UCSD-AML1 (cell line): ENCODE data around the gene PHACTR1.

Source experiments
- DNase-seq: peaks from one replicate; lab custom pipeline; 2025; ENCODE audit not compliant: unreplicated experiment; lab: John Stamatoyannopoulos, UW

PHACTR1 gene

GRCh38 chr6:12974551-12974950 is 258.0 kb downstream of the PHACTR1 start:
- DNase-seq = no peak

DNA sequence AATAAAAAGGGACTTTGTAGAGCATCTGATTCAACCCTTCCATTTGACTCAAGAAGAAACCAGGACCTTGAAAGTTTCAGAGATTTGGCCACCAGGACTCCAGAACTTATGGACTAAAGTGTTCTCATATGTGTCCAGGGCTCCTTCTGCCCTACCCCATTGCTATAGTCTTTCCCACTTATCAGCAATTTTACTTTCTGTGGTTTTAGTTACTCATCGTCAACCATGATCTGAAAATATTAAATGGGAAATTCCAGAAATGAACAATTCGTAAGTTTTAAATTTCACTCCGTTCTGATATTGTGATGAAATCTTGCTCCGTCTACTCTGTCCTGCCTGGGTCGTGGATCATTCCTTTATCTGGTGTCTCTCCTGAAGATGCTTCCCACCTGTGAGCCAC is 259.8 kb downstream of the PHACTR1 start:
- DNase-seq = no peak

- DNase-seq = no peak
Observed at GRCh38 chr6:12977206-12977605, 260.6 kb downstream of the PHACTR1 start.

GRCh38 chr6:12977806-12978205 is 261.2 kb downstream of the PHACTR1 start:
- no peak for DNase-seq

DNA sequence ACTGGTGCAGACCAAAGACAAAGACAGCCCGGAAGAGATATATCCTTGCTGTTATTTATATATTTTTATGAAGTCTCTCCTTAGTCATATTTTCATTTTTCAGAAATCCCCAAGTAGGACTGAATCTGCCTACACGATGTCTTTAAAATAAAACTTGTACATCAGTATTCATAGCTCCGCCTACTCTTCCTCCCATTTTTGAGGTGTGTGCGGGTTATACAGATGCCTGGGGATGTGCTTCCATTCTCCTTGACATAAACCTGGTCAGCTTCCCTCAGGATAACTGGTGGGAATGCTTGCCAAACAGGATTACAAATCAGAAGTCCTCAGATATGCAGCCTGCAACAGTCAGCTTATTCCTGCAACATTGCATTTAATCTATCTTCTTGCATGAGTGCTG is 264.2 kb downstream of the PHACTR1 start:
- DNase-seq = no peak

DNA sequence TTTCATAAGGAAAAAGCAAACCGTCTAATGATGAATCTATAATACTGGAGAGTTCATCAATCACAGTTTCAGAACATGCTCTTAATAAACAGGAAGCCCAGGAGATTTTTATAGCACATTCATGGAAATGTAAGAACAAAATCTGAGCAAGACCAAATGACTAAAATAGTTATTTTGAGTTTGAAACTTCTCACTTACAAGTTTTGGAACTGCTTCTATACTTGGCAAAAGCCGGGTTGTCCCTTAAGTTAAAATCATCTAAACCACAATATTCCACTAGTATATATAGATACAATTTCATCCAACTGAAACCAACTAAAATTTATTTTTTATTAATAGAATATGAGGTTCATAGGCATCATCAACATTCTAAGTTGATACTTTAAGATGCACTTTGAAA is 268.2 kb downstream of the PHACTR1 start:
- no peak for DNase-seq

GRCh38 chr6:12987783-12988182 is 271.2 kb downstream of the PHACTR1 start:
- no peak for DNase-seq

DNA sequence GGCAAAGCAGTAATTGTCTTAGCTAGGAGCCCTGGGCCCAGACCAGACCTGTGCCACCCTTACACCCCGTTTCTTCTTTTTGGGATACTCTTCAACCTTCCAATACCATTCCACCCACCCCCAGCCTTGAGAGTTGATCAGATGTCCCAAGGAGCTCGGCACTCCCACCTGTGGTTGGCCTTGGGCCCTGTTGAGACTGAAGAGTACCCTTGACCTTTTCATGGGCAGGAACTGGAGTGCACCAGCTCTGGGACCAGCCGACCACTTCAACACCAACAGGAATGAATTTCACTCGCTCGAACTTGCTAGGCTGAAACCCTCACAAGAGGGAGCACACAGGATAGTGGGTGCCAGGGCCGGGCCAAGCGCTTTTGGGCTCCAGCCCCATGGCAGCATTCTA is 273.6 kb downstream of the PHACTR1 start:
- no peak for DNase-seq

DNA sequence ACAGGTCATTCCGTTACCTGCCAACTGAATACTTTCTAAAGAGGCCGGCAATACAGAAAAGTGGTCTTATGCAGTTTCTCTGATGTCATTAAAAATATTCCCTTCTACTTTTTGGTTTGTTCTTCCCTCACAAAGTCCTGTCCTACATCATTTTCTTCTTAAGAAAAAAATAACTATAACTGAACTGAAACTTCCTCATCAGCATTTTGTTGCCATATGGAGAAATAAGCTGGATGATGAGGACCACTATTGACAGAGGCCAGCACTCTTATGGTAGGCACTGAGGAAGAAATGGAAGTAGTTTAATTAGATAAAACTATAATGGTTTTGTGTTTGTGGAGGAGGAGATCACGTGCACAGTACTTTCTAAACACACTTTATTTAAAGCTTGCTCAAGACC is 274.9 kb downstream of the PHACTR1 start:
- DNase-seq = no peak

DNA sequence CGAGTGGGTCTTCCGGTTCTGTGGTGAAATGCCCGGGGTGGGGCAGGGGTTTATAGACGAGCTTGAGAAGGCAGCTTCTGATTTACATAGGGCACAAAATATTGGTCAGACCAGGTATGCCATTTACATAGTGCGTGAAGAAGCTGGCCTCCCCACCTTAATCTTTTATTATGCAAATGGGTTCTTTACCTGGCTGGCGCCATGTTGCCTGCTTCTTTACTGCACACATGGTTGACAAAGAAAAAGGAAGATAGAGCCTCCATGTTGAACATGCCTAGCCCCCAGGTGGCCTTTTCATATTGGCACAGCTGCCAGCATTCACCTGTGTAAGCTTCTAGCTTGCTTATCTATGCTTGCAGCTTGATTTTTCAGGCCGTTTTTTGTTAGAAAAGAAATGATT is 276.2 kb downstream of the PHACTR1 start:
- DNase-seq = no peak

DNA sequence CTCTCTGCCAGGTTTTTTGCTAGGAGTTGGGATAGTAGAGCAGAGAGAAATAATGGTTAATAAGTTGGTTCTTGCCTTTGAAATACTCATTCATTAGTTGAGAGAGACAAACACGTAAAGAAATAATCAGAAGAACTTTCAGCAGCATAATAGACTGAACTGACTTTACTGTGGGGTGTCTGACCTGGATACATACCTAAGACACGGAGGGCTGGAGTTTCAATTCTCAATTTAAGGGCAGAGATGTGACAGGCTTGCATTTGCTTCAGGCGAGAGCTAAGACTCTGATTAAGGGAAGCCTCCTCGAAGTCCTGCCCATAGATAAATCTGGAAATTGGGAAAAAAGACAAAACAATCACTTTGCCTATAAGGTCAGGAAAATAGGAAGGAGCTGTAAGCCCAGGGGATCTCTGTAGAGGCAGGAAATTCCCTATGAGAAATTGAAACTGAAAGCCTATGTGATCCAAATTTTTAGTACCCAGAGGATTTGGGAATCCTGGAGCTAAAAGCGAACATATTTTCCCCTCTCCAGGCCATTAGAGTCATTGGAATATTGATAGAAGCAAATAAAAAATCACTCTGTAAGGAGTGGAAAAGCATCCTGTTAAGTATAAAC is 276.8 kb downstream of the PHACTR1 start:
- no peak for DNase-seq

GRCh38 chr6:12995419-12995818 is 278.9 kb downstream of the PHACTR1 start:
- DNase-seq = no peak

- DNase-seq = no peak
Observed at GRCh38 chr6:13000537-13000936, 284.0 kb downstream of the PHACTR1 start.

DNA sequence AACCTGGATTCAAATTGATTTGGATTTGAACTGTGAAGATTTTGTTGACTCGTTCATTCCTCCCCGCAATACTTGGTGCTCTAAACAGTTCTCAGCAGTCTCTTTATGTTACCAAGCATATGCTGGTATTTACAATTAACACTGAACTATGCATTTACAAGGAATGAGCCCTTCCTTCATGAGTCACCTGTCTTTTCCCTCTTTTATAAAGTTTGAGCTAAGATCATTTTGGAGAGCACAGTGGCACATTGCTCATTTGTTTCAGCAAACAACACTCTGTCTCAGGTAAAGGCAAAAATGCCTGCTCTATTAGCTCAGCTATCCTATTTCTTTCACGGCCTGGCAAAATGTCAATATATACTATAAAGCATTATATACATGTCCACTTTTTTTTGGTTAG is 285.4 kb downstream of the PHACTR1 start:
- DNase-seq = no peak

DNA sequence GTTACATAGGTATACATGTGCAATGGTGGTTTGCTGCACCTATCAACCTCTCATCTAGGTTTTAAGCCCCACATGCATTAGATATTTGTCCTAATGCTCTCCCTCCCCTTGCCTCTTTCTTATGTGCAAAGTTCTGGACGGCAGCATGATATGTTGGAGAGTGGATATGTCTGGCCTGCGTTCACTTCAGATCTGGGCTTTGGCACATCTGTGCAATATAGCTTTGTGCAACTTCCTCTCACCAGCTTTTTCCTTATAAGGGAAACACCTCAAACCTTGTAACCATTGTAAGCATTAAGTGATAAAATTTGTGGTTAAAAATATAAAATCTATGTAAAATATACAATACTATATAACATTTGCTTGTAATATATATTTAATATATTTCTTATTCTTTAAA is 288.0 kb downstream of the PHACTR1 start:
- DNase-seq = no peak

DNA sequence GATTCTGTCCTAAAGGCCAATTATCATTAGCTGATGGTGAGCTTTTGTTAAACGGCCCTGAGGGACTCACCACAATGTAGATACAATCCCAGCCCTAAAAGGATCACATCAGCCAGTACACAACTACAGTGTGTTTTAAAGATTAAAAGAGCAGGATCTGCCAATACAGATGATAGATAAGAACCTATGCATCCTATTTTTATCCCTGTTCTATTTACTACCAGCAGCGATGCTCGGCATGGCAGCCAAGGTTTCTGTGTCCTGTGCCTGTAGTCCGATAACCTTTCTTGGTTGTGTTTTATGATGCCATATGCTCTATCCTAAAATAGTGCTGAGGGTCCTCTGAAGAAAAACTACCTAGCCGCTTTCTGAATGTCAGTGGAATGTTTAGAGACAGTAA is 289.4 kb downstream of the PHACTR1 start:
- DNase-seq = no peak

DNA sequence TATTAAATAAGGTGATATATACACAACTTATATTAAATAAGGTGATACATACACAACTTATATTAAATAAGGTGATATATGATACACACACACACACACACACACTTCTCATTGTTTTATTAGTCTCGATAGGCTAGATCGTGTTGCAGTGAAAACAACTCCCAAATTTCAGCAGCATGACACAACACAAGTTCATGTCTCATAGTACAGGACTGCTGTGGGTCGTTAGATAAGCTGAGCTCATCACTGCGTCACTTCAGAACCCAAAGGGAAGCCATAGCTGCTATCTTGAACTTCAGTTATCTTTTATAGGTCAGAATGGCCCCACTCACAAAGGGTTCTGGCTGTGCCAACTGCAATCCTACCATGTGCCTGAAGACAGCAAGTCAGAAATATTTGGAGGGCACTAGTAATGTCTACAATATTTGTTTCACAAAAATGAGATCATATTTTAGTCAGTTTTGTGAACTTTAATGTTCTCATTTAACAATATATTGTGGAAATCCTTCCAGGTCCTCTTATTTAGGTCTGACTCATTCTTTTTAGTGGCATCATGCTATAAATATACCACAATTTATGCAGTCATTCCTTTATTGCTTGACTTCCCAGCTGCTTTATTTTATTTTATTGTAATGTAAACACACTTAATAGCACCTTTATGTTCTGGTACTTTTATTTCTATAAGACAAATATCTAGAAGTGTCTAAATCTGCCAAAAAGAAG is 290.2 kb downstream of the PHACTR1 start:
- no peak for DNase-seq

GRCh38 chr6:13007744-13008143 is 291.2 kb downstream of the PHACTR1 start:
- no peak for DNase-seq

GRCh38 chr6:13009031-13009430 is 292.5 kb downstream of the PHACTR1 start:
- no peak for DNase-seq

DNA sequence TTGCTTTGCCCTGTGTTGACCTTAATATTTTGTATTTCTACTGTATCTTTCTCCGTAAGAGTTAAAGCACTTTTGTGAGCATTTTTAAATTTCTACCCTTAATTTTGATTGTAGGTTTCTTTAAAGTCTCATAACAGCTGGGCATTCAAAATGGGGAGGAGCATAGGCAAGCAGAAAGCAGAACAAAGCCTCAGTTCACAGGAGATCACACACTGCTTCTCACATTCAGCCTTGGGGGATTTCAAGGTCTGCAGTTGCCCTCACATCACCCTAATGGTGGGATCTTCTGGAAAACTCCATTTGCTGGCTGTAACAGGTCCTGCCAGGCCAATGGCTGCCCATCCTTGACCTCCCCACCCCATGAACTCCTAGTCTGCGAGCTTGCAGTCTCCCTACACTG is 292.9 kb downstream of the PHACTR1 start:
- no peak for DNase-seq

DNA sequence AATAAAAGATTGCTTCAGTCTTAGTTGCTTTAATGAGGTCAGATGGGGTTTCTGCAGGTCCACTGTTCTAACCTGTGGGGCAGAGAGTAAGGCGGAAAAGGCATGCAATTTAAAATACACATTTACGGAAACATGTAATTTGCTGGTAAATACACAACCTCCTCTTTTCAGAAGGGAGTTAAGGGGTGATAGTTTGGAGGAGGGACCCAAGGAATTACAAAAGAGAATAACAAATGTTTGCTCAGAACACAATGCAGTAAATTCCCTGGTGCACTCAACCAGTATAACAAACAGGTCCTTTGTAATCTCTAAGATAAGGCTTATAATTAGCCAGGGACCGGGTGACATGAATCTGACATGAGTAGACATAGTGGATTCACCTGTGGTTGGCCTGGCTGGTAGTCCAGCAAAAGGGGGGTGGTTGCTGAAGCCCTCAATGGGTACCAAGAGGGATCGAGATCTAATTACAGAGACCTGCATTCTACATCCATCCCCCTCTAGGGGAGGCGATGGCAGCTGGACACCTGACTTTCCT is 295.1 kb downstream of the PHACTR1 start:
- no peak for DNase-seq

DNA sequence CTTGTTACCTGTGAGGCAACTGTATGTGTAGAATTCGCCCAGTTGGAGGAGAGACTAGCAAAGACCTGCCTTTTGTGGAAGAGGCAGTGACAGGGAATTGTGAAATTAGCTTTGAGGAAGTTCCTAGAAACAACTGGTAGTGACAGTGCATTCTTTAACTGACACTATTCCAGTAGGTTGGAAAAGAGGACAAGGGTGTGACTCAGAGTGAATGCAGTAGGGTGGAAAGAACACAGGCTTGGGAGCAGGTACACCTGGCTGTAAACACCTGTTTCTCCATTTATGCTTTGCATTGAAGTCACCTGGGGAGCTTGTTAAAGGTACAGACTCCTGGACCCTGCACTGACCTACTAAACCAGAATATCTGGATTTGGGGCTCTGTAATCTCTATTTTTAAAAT is 295.7 kb downstream of the PHACTR1 start:
- no peak for DNase-seq
